Stimulated activated CD4-positive, alpha-beta T cell treated with anti-CD3 and anti-CD28 coated beads, TNF-alpha, amount 100 ng/mL, for 24 hours (primary cell): Measurements from ENCODE around the gene TUT4.

ENCODE experiments used
- DNase-seq, 3 experiments: peaks; one replicate each; pipeline ENCODE4 v3.0.0-alpha.2; 2020; ENCODE audit warnings: low read depth in 3 of 3

Gene TUT4

DNA sequence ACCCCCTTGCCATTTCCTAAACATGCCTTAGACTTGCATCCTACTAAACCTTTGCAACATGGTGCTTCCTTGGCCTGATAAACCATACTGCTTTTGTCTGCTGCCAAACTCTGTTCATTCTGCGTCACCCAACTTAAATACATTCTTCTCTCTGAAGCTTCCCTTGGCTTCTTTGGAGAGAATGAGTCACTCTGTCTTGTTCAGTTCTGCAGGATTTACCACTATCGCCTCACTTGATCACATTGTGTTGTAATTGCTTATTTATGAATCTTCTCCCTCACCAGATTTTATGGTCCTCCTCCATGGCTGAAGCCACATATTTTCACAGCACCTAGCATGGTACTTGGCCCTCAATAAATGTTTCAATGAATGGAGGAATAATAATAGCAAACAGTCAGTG is 21.7 kb upstream of the TUT4 start:
- no peak for DNase-seq

DNA sequence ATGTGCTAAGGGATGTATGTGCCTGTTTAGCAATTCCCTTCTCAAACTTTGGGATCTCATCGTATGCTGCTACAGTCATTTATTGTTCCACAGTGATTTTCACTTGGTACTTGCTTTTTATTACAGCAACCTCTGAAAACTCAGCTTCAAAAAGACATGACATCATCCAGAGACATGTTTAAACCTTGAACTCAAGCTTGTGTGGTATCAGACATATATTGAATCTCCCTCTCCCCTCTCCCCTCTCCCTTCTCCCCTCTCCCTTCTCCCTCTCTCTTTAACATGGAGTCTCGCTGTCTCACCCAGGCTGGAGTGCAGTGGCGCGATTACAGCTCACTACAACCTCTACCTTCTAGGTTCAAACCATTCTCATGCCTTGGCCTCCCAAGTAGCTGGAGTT is 19.5 kb upstream of the TUT4 start:
- DNase-seq = no peak

DNA sequence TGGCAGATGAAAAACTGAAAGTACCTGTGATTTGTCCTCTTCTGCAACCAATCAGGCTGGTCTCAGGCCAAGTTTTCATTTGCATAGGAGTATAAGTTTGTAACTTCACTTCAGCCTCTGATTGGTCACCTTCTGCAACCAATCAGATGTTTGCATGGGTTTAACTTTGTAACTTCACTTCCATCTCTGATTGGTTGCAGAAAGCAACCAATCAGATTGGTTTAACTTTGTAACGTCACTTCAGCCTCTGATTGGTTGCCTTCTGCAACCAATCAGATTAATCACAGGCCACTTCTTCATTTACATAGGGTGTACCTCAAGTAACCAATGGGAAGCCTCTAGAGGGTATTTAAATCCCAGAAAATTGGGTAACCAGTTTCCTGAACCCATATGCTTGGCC is 18.9 kb upstream of the TUT4 start:
- DNase-seq = no peak

GRCh38 chr1:52569449-52570210 is 16.7 kb upstream of the TUT4 start:
- no peak for DNase-seq

GRCh38 chr1:52567943-52568342 is 15.1 kb upstream of the TUT4 start:
- no peak for DNase-seq

- no peak for DNase-seq
Observed at GRCh38 chr1:52562766-52563165, 9.9 kb upstream of the TUT4 start.

- no peak for DNase-seq
Observed at GRCh38 chr1:52559875-52560274, 7.0 kb upstream of the TUT4 start.

- DNase-seq = no peak
Observed at GRCh38 chr1:52558941-52559340, 6.0 kb upstream of the TUT4 start.

DNA sequence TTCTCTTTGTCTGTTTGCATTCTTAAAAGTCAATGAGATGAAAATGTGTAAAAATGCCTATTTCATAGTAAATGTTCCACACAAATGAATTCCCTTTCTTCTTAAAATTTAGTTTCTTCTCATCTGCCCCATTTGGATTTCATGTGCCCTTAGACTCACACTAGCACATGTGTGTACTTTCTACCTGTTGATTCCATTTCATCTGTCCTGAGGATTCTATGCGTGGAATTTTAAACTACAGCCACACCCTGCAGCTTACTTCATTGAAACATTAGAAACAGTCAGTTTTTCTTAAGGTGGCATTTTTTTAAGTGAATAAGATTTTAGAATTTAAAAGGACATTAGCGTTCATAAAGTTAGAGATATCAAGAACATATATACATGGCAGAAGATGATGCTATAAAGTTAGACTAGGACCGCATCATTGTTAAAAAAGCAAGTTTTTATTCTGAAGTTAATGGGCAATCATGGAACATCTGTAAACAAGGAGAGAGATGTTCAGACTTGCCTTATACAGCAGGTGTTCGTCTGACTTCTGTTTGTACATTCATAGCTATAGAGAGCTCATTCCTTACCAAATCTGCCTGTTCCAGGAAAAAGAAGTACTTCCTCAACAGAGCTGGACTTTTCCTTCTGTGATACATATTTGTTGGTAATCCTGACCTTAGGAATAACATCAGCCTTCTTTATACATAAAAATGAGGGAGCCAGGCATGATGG is 3.9 kb upstream of the TUT4 start:
- DNase-seq = no peak

GRCh38 chr1:52554756-52555155 is 1.9 kb upstream of the TUT4 start:
- DNase-seq = no peak

- DNase-seq = no peak
Observed at GRCh38 chr1:52554267-52554640, 1.4 kb upstream of the TUT4 start.

DNA sequence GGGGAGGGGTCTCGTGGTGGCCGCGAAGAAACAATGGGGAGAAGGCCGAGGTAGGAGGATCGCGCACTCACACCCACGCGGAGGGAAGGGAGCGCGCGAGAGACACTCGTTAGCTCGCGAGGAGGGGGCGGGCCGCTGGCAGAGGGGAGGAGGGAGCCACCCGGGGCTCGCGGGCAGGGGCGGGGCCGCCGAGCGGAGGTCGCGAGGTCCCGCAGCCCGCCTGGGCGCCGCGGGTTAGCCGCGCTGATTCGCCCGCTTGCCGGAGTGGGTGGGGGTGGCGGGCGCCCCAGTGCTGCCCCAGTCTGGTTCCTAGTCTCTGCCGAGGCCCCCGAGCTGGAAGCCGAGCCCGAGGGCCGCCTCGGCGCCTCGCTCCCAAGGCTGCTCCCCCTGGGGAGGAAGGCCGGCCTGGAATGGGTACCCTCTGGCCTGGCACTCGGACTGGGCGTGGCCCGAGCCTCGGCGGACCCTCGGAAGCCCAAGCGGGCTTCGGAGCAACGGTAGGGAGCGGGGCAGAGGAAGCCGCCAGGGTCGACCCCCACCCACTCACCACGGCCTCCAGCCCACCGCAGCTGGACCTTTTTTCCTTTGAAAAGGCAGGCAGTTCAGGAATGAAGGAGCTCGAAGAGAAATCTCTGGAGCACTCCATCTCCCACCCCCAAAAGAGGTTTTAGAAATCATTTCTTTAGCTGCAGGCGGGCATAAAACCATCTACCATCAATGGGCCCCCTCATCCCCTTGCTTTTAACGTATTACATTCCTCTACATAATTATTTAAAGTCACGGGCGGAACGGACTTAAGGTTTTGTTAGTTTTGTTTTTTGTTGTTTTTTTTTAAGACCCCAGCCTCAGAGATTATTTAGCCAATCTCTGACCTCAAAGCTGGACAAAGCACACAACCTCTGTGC is 722 bp upstream of the TUT4 start:
- peak; percentile 75 to 90 (median 77) for DNase-seq

DNA sequence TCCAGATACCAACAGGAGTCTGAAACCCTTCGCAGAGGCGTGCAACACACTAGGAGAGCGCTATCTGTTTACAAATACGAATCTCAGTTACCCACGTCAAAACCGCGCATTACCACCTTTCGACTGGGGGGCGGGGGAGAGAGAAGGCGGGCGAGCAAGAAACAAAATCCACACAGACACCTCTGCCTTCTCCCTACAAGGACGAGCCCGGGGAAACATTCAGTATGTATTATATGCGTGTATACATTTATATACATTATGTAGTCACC is 722 bp downstream of the TUT4 start:
- peak; percentile 40 to 62 (median 48) for DNase-seq

DNA sequence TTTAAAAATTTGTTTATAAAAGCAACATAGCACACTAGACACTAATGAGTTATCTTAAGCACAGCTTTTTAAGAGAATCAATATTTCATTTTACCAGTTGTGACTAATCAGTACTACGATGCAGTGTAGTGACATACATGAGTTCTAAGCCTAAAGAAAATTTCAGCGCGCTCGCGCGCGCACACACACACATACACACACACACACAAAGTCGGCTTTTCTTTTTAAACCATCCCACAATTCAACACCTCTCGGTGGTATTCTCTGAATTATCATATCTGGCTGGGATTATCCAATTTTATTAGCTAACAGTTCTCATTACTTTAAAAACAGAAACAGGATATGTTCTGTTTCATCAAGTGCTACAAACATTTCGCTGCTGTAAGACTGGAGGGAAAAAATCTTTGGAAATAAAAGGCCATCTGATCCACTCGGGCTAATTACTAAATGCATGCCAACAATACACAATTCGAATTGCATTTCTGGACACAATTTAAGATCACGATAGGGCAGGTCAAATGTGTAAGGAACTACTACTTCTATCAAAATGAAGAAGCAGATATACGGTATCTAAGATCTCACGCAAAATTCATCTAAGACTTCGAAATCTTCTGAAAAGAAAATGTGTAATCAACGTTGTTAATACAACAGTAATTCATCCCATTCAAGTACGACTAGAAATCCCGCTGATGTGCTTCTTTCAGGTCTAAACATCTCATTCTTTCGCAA is 1.2 kb downstream of the TUT4 start:
- DNase-seq = peak in 2 of 3 experiments; percentile 14 to 37

DNA sequence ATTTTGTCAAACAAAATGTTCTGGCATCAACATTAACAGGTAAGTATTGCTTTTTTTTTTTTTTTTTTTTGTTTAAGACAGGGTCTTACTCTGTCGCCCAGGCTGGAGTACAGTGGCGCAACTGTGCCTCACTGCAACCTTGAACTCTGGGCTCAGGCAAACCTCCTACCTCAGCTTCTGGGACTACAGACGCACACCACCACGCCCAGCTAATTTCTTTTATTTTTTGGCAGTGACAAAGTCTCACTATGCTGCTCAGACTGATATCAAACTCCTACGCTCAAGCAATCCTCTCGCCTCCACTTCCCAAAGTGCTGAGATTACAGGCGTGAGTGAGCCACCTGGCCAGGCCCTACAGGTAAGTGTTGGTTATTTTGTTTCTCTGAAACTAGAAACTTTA is 2.4 kb downstream of the TUT4 start:
- DNase-seq = no peak

- DNase-seq = no peak
Observed at GRCh38 chr1:52549267-52549666, 3.6 kb downstream of the TUT4 start.

DNA sequence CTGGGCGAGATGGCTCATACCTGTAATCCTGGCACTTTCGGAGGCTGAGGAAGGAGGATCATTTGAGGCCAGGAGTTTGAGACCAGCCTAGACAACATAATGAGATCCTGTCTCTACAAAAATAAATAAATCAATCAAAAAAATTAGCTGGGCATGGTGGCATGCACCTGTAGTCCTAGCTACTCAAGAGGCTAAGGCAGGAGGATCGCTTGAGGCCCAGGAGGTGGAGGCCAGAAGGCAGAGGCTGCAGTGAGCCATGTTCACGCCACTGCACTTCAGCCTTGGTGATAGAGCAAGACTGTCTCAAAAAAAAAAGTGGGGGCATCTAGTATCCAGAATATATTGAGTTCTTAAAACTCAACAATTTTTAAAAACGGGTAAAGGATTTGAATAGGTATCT is 6.0 kb downstream of the TUT4 start:
- DNase-seq = no peak

DNA sequence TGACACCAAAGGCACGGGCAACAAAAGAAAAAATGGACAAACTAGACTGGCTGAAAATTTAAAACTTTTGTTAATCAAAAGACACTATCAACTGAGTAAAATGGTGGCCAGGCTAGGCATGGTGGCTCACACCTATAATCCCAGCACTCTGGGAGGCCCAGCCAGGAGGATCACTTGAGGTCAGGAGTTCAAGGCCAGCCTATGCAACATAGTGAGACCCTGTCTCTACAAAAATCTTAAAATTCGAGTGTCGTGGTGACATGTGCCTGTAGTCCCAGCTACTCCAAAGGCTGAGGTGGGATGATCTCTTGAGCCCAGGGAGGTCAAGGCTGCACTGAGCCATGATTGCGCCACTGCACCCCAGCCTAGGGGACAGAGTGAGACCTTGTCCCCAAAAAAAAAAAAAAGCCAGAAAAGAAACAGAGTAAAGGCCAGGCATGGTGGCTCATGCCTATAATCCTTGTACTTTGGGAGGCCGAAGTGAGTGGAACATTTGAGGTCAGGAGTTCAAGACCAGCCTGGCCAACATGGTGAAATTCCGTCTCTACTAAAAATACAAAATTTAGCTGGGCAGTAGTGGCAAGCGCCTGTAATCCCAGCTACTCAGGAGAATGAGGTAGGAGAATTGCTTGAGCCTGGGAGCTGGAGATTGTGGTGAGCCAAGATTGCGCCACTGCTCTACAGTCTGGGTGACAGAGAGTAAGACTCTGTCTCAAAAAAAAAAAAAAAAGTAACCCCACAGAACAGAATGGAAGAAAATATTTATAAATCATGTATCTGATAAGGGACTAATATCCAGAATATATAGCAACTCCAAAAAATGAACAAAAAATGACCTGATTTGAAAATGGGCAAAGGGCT is 8.0 kb downstream of the TUT4 start:
- no peak for DNase-seq

DNA sequence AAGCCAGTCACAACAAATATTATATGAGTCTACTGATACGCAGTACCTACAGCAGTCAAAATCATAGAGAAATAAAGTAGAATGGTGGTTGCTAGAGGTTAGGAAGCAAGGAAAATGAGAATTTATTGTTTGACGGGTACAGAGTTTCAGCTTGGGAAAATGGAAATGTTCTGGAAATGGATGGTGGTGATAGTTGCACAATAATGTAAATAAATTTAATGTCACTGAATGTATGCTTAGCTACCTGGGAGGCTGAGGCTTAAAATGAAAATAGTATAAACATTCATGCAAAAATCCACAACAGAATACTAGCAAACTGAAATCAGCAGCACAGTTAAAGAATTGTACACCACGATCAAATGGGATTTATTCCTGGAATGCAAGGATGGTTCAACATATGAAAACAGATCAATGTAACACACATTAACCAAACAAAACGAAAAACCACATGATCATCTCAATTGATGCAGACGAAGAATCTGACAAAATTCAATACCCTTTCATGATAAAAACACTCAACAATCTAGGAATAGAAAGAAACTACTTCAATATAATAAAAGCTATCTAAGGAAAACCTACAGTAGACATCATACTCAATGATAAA is 10.7 kb downstream of the TUT4 start:
- DNase-seq = no peak

DNA sequence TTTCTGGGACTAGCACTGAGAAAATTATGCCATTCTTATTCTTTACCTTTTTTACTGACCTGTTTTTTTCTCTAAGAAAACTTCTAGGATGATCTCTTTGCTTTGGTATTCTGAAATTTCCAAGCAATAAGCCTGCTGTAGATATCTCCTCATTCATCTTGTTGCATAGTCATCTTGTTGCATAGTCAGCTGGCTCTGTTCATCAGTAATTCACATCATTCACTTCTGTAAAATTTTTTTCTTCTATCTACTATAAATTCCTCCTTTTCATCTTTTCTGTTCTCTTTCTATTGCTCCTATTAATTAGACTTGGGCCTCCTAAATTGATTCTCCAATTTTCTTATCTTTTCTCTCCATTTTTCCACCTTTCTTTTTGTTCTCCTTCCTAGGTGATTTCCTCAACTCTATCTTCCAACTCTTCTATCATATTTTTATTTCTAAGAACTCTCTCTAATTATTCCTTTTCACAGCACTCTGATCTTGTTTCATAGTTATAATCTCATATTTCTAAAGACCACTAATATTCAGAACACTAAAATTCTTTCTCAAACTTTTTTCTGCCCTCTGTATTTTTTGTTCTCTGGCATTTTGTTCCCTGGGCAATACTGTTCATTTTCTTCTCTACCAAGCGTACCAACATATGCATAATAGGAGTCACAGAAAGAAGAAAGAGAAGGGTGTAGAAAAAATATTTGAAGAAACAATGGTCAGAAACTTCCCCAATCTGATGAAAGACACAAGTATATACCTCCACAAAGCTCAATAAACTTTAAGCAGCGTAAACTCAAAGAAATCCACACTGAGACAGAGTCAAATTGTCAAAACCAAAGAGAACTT is 17.7 kb downstream of the TUT4 start:
- no peak for DNase-seq
